ENCODE measurements around the gene LRP1.

LRP1 gene

GRCh38 chr12:57201219-57201618 lies 72.9 kb downstream of the LRP1 start:
- Histone ChIP-seq H3K9ac (ENCODE audit: insufficient read length) (no peak overlapping the region), H3K9me3 (ENCODE audit: low read depth, low read length) (no peaks in the 10 kb centered on the region), H3K27ac (no peak overlapping the region), H3K36me3 (ENCODE audit: insufficient read depth, low read length) (peaks cover 42% of the 10 kb centered on the region; the same call in 1 of the 2 replicates), H3K4me3 (no peak overlapping the region)
- DNase-seq (ENCODE audit: low read depth, low spot score) = no peak
- no peak for TF ChIP-seq POLR2AphosphoS5 (IDR thresholded peaks at IDR 0.05; ENCODE audit: borderline replicate concordance, low read depth, low read length)
- no peak for TF ChIP-seq EZH2 (IDR thresholded peaks at IDR 0.05)
- no peak for TF ChIP-seq FOXP2 (optimal IDR thresholded peaks at IDR 0.05; ENCODE audit: control extremely low read depth, extremely low read length, insufficient read depth)

- no peak for DNase-seq (ENCODE audit: low read depth, low spot score)
- H3K9me3 ChIP-seq (ENCODE audit: low read depth, low read length) = no peaks in the 10 kb centered on the region
- H3K4me3 ChIP-seq = no peak overlapping the region
- TF ChIP-seq POLR2AphosphoS5 (IDR thresholded peaks at IDR 0.05; ENCODE audit: borderline replicate concordance, low read depth, low read length) (no peak), EZH2 (IDR thresholded peaks at IDR 0.05) (no peak), FOXP2 (optimal IDR thresholded peaks at IDR 0.05; ENCODE audit: control extremely low read depth, extremely low read length, insufficient read depth) (no peak)
- peaks cover 40% of the 10 kb centered on the region; the same call in 1 of the 2 replicates for H3K36me3 ChIP-seq (ENCODE audit: insufficient read depth, low read length)
- H3K27ac ChIP-seq = no peak overlapping the region
- no peak overlapping the region for H3K9ac ChIP-seq (ENCODE audit: insufficient read length)
These were observed 73.3 kb downstream of the LRP1 start for GRCh38 chr12:57201631-57202030.

GRCh38 chr12:57202321-57202720 lies 74.0 kb downstream of the LRP1 start:
- DNase-seq (ENCODE audit: low read depth, low spot score) = no peak
- H3K36me3 ChIP-seq (ENCODE audit: insufficient read depth, low read length) = peaks cover 40% of the 10 kb centered on the region; the same call in 1 of the 2 replicates
- H3K9ac ChIP-seq (ENCODE audit: insufficient read length) = no peak overlapping the region

GRCh38 chr12:57203201-57203600 lies 74.9 kb downstream of the LRP1 start:
- no peak overlapping the region for H3K27ac ChIP-seq
- H3K36me3 ChIP-seq (ENCODE audit: insufficient read depth, low read length) = peaks cover 32% of the 10 kb centered on the region; the same call in 1 of the 2 replicates
- no peak overlapping the region for H3K9ac ChIP-seq (ENCODE audit: insufficient read length)
- H3K9me3 ChIP-seq (ENCODE audit: low read depth, low read length) = no peaks in the 10 kb centered on the region
- TF ChIP-seq EZH2 (IDR thresholded peaks at IDR 0.05) (no peak), POLR2AphosphoS5 (IDR thresholded peaks at IDR 0.05; ENCODE audit: borderline replicate concordance, low read depth, low read length) (no peak), FOXP2 (optimal IDR thresholded peaks at IDR 0.05; ENCODE audit: control extremely low read depth, extremely low read length, insufficient read depth) (no peak)
- no peak overlapping the region for H3K4me3 ChIP-seq
- no peak for DNase-seq (ENCODE audit: low read depth, low spot score)

More at GRCh38 chr12:57202321-57202720, 74.0 kb downstream of the LRP1 start:
- H3K9me3 ChIP-seq (ENCODE audit: low read depth, low read length) = no peaks in the 10 kb centered on the region
- H3K4me3 ChIP-seq = no peak overlapping the region
- no peak overlapping the region for H3K27ac ChIP-seq
- TF ChIP-seq EZH2 (IDR thresholded peaks at IDR 0.05) (no peak), POLR2AphosphoS5 (IDR thresholded peaks at IDR 0.05; ENCODE audit: borderline replicate concordance, low read depth, low read length) (no peak), FOXP2 (optimal IDR thresholded peaks at IDR 0.05; ENCODE audit: control extremely low read depth, extremely low read length, insufficient read depth) (no peak)

- TF ChIP-seq POLR2AphosphoS5 (IDR thresholded peaks at IDR 0.05; ENCODE audit: borderline replicate concordance, low read depth, low read length) = no peak
- no peak for TF ChIP-seq EZH2 (IDR thresholded peaks at IDR 0.05)
- TF ChIP-seq FOXP2 (optimal IDR thresholded peaks at IDR 0.05; ENCODE audit: control extremely low read depth, extremely low read length, insufficient read depth) = no peak
- no peak overlapping the region for H3K27ac ChIP-seq
- no peaks in the 10 kb centered on the region for H3K9me3 ChIP-seq (ENCODE audit: low read depth, low read length)
- H3K4me3 ChIP-seq = no peak overlapping the region
- no peak overlapping the region for H3K9ac ChIP-seq (ENCODE audit: insufficient read length)
- no peak for DNase-seq (ENCODE audit: low read depth, low spot score)
- H3K36me3 ChIP-seq (ENCODE audit: insufficient read depth, low read length) = peaks cover 26% of the 10 kb centered on the region; the same call in 1 of the 2 replicates
These were observed 75.5 kb downstream of the LRP1 start for GRCh38 chr12:57203791-57204190.

GRCh38 chr12:57204454-57204853 lies 76.2 kb downstream of the LRP1 start:
- Histone ChIP-seq H3K27ac (no peak overlapping the region), H3K9me3 (ENCODE audit: low read depth, low read length) (no peaks in the 10 kb centered on the region), H3K4me3 (no peak overlapping the region), H3K36me3 (ENCODE audit: insufficient read depth, low read length) (peaks cover 21% of the 10 kb centered on the region; the same call in 1 of the 2 replicates), H3K9ac (ENCODE audit: insufficient read length) (no peak overlapping the region)
- TF ChIP-seq POLR2AphosphoS5 (IDR thresholded peaks at IDR 0.05; ENCODE audit: borderline replicate concordance, low read depth, low read length) = no peak
- TF ChIP-seq EZH2 (IDR thresholded peaks at IDR 0.05) = no peak
- TF ChIP-seq FOXP2 (optimal IDR thresholded peaks at IDR 0.05; ENCODE audit: control extremely low read depth, extremely low read length, insufficient read depth) = no peak
- DNase-seq (ENCODE audit: low read depth, low spot score) = no peak

- DNase-seq (ENCODE audit: low read depth, low spot score) = no peak
- no peaks in the 10 kb centered on the region for H3K9me3 ChIP-seq (ENCODE audit: low read depth, low read length)
- no peak overlapping the region for H3K4me3 ChIP-seq
- peaks cover 21% of the 10 kb centered on the region; the same call in 1 of the 2 replicates for H3K36me3 ChIP-seq (ENCODE audit: insufficient read depth, low read length)
- no peak for TF ChIP-seq POLR2AphosphoS5 (IDR thresholded peaks at IDR 0.05; ENCODE audit: borderline replicate concordance, low read depth, low read length)
- no peak for TF ChIP-seq EZH2 (IDR thresholded peaks at IDR 0.05)
- TF ChIP-seq FOXP2 (optimal IDR thresholded peaks at IDR 0.05; ENCODE audit: control extremely low read depth, extremely low read length, insufficient read depth) = no peak
- no peak overlapping the region for H3K9ac ChIP-seq (ENCODE audit: insufficient read length)
- H3K27ac ChIP-seq = no peak overlapping the region
These were observed 76.9 kb downstream of the LRP1 start for GRCh38 chr12:57205186-57205585.

GRCh38 chr12:57205931-57206330 lies 77.6 kb downstream of the LRP1 start:
- TF ChIP-seq POLR2AphosphoS5 (IDR thresholded peaks at IDR 0.05; ENCODE audit: borderline replicate concordance, low read depth, low read length) (no peak), FOXP2 (optimal IDR thresholded peaks at IDR 0.05; ENCODE audit: control extremely low read depth, extremely low read length, insufficient read depth) (no peak), EZH2 (IDR thresholded peaks at IDR 0.05) (no peak)
- Histone ChIP-seq H3K27ac (no peak overlapping the region), H3K9me3 (ENCODE audit: low read depth, low read length) (no peaks in the 10 kb centered on the region), H3K4me3 (no peak overlapping the region), H3K9ac (ENCODE audit: insufficient read length) (no peak overlapping the region), H3K36me3 (ENCODE audit: insufficient read depth, low read length) (peaks cover 19% of the 10 kb centered on the region; the same call in 1 of the 2 replicates)
- DNase-seq (ENCODE audit: low read depth, low spot score) = no peak

Data from SK-N-MC (cell line).